Renal cortex interstitium (tissue), 11 donors: ENCODE measurements around the gene OSBP2. TPM values are rescaled to one million over a fixed set of nuclear protein-coding genes. Genes with fewer than 3 reads are reported as not detected.
"Not testable (repeated sequence)": the region's sequence is repeated elsewhere in the genome, so short reads cannot be mapped to it uniquely, and the experiment has no call there.

Source experiments
- DNase-seq, 11 donors: peaks; one replicate each; pipeline ENCODE4 v3.0.0-alpha.2; 2013; ENCODE audit warnings: low read depth in 9 of 11, low spot score in 4 of 11; ENCODE audit errors: extremely low read depth in 1 of 11
- polyA plus RNA-seq, 3 donors: library from polyadenylated mRNA; unstranded; fragments of 120-200 nt; gene quantifications; one replicate each; pipeline ENCODE4 v1.2.1, GENCODE V29; 2013; ENCODE audit not compliant: insufficient read length in 3 of 3

OSBP2 gene
- polyA plus RNA-seq, 3 donors = 5.5 to 7.4 (median 5.6) TPM

DNA sequence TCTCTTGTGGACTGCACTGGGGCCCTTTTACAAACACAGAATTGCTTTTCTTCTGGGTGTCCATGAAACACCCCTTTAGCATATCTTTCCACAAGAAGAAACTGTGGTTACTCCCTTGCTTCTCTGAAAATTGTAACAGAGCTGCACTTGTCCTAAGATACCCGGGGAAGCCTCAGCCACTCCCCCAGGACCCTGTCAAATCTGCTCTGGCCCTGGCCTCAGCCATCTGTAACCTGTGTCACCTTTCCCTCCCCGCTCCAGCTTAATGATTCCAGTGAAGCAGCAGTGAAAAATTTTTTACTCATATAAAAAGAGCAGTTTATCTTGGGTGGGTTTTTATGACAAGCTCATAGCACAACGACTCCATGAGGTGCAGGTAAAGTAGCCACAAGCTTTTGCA lies 23.6 kb upstream of the OSBP2 start:
- no peak for DNase-seq

GRCh38 chr22:30673136-30673535 lies 21.5 kb upstream of the OSBP2 start:
- DNase-seq = no peak

DNA sequence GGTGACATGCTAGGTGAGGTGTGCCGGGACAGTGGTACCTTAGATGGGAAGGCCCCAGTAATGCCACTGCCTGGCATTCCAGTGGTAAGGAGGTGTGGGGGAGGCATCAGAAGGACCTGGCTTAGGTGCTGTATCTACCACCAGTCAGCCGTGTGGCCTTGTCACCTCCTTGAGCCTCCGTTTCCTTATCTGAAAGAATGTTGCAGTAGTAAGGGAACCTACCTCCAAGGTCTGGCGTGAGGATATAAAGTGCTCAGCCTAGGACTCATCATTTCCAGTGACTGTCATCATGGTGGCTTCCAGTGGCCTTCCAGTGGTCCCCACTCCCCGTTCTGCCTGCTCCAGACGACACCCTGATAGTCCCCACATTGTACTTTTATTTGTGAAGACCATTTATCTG lies 20.2 kb upstream of the OSBP2 start:
- DNase-seq = no peak

- DNase-seq = no peak
Observed at GRCh38 chr22:30675436-30675835, 19.2 kb upstream of the OSBP2 start.

DNA sequence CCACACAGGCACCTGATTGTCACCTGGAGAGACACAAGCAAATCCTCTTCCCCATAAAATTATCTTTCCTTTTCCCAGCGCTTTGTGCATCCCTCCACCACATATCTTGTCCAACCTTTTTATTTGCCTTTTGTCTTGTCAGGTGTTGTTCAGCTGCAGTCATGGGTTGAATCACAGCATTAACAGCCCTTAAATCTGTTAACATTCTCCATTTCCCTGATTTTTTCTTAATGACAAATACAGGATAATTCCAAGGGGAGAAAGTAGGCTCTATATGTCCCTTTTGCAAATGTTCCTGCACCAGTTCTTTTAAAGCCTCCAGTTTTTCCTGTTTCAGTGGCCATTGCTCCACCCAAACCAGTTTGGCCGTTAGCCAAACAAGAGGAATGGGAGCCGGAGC lies 18.1 kb upstream of the OSBP2 start:
- not testable (repeated sequence) for DNase-seq

DNA sequence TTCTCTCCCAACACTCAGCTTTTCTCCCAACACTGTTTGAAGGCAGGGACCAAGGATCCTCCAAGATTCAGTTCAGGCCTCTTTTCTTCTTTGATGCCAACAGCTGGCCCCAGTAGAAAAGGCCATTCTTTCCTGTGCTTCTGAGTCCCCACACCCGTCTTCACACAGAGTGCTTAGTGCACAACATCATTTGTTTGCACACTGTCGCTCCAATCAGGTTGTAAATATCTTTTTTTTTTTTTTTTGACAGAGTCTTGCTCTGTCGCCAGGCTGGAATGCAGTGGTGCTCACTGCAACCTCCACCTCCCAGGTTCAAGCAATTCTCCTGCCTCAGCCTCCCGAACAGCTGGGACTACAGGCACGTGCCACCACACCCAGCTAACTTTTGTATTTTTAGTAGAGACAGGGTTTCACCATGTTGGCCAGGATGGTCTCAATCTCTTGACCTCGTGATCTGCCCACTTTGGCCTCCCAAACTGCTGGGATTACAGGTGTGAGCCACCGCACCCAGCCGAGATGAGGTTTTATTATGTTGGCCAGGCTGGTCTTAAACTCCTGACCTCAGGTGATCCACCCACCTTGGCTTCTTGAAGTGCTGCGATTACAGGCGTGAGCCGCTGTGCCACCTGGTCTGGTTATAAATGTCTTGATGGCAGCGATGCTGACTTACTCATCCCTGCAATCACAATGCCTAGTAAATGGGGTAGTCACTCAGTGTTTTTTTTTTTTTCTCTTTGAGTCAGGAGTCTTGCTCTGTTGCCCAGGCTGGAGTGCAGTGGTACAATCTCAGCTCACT lies 14.6 kb upstream of the OSBP2 start:
- not testable (repeated sequence) for DNase-seq

- DNase-seq = no peak
Observed at GRCh38 chr22:30680991-30681770, 13.5 kb upstream of the OSBP2 start.

- DNase-seq = no peak
Observed at GRCh38 chr22:30681831-30682230, 12.8 kb upstream of the OSBP2 start.

- no peak for DNase-seq
Observed at GRCh38 chr22:30685178-30685577, 9.5 kb upstream of the OSBP2 start.

DNA sequence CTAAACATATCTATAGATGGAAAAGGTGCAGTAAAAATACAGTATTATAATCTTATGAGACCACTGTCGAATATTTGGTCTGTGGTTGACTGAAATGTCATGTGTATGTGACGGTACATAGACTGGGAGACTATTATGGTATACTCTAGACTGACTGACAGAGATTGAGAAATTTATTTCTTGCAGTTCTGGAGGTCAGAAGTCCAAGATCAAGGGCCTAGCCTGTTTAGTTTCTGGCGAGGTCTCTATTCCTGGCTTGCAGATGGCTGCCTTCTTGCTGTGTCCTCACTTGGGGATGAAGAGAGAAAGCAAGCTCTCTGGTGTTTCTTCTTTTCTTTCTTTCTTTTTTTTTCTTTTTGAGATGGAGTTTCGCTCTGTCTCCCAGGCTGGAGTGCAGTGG lies 7.3 kb upstream of the OSBP2 start:
- DNase-seq = no peak

DNA sequence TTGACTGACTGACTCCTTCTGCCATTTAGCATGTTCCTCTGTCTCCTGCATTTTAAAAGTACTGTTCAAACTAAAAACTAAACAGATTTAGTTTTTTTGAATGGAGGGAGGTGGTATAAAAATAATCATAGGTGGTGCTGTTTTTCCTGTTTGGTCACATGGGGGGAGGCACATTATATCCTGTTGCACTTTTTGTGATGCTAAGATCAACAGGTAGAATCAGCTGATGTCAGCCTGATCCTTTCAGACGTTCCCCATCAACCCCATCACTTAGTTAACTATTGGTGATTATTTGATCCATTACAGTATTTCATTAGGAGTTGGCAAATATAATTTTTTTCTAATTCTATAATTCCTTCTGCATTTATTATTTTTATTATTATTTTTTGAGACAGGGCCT lies 5.1 kb upstream of the OSBP2 start:
- no peak for DNase-seq

- no peak for DNase-seq
Observed at GRCh38 chr22:30691204-30691603, 3.5 kb upstream of the OSBP2 start.

GRCh38 chr22:30694171-30694639 lies 469 bp upstream of the OSBP2 start:
- peak; percentile 21 to 58 (median 44) for DNase-seq

GRCh38 chr22:30695351-30695851 lies 727 bp downstream of the OSBP2 start:
- no peak for DNase-seq

DNA sequence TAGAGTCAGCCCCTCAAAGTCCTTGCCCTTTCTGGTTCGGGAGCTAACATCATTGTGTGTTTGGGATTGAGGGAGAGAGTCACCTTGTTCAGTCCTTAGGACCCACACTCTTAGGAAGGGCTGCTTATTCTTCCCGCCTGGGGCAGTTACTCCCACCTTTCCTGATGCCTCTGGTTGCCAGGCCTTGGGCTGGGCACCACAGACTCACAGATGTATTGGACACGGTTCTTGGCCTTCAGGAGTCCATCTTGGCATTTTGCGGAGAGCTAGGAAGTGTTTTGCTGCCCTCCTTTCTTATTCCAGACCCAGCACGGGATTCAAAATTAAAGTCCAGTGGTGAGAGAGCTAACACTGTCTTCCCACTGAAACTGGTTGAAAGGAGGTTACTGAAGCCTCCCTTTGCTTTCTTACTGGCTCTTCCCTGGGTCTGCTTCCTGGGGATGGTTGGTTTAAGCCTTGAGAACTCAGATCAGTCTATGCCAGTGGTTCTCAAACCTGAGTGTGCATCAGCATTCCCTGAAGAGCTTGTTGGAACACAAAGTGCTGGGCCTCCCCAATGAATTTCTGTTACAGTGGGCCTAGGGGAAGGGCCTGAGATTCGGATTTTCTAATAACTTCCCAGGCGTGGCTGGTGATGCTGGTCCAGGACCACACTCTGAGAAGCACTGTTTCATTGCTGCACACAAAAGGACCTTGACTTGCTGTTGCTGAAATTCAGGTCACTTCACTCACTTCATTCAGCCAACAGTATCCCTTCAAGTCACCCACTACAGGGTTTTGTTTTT lies 1.4 kb downstream of the OSBP2 start:
- DNase-seq = no peak

DNA sequence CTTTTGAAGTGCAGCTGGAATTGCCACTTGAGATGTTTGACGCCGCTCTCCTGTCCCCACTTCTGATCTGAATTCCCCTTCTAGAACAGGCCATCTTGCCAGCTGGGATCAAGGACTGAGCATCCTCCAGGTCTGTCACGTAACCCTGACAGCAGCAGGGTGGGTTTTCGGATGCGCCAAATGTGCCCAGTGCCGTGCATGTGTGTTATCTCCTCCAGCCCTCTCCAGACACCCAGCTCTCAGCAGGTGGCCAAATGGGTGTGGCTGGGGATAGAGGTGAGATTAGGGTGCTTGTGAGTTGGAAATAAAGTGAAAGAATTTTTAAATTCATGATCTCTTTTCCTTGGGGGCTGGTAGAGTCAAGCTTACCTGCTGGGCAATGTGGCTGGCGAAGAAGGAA lies 3.3 kb downstream of the OSBP2 start:
- DNase-seq = no peak

- no peak for DNase-seq
Observed at GRCh38 chr22:30701872-30702271, 7.2 kb downstream of the OSBP2 start.

DNA sequence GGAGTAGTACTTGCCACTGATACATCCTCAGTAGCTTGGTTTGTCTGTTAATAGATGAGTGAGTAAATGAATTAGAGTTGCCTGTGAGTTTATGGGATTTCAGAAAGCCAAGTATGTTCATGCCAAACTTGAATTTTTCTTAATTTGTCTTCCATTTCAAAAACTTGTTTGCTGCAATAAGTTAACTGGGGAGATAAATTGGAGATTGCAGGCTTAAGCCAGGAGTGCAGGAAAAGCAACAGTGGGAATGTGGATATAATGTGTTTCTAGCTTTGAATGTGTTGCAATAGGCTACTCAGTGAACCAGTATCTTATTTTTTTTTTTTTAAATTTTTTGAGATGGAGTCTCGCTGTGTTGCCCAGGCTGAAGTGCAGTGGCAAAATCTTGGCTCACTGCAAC lies 8.2 kb downstream of the OSBP2 start:
- no peak for DNase-seq

DNA sequence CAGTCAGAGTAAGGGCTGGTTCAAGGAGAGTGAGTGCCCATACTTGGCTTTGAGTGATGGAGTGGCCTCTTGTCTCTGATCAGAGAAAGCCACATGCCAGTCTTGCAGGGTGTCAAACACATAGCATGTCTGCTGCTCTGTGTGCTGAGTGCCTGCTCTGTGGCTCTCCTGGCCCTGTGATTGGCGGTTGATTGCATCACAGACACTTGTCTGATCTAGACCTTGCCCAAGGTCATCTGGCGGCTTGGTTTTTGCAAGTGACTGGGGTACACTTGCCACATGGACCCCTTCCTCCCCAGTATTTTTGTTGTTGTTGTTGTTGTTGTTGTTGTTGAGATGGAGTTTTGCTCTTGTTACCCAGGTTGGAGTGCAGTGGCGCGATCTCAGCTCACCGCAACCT lies 10.3 kb downstream of the OSBP2 start:
- DNase-seq = no peak
